Loucy (cell line): ENCODE data around the gene TLCD2.

Experiments used
- H2AFZ ChIP-seq: fragments of 200-600 bp; sonication (generic); 2 replicates; pipeline ENCODE4 v1.6.0; 2016; ENCODE audit warnings: antibody characterized with exemption, mild to moderate bottlenecking, low read length, moderate library complexity
- H3F3A ChIP-seq: fragments of 200-600 bp; 2 replicates; pipeline ENCODE4 v1.6.0; 2016; ENCODE audit warnings: antibody characterized with exemption, low read depth, mild to moderate bottlenecking
- H3K27me3 ChIP-seq: fragments of 200-600 bp; sonication (generic); 2 replicates; pipeline ENCODE4 v1.6.1; 2014; ENCODE audit warnings: low read length, mild to moderate bottlenecking; ENCODE audit not compliant: insufficient read depth, poor library complexity, severe bottlenecking
- H3K36me3 ChIP-seq: fragments of 200-600 bp; sonication (generic); 2 replicates; pipeline ENCODE4 v1.6.1; 2016; ENCODE audit warnings: low read length; ENCODE audit not compliant: insufficient read depth
- H3K4me1 ChIP-seq: fragments of 200-600 bp; sonication (generic); 2 replicates; pipeline ENCODE4 v1.5.1; 2014; ENCODE audit warnings: low read length, mild to moderate bottlenecking; ENCODE audit not compliant: insufficient read depth, poor library complexity, severe bottlenecking
- H3K4me2 ChIP-seq: fragments of 200-600 bp; sonication (generic); 2 replicates; pipeline ENCODE4 v1.6.0; 2014; ENCODE audit warnings: antibody characterized with exemption, low read length, low read depth, mild to moderate bottlenecking; ENCODE audit not compliant: poor library complexity, severe bottlenecking
- H3K4me3 ChIP-seq: fragments of 200-600 bp; sonication (generic); 2 replicates; pipeline ENCODE4 v1.5.1; 2014; ENCODE audit warnings: low read length, mild to moderate bottlenecking, mixed read lengths; ENCODE audit not compliant: poor library complexity, severe bottlenecking
- H3K79me2 ChIP-seq: fragments of 200-600 bp; sonication (generic); 2 replicates; pipeline ENCODE4 v1.6.1; 2014; ENCODE audit warnings: low read length; ENCODE audit not compliant: insufficient read depth
- H3K9ac ChIP-seq: fragments of 200-600 bp; sonication (generic); 2 replicates; pipeline ENCODE4 v1.6.0; 2014; ENCODE audit warnings: mild to moderate bottlenecking, low read depth, low read length, moderate library complexity; ENCODE audit not compliant: poor library complexity, severe bottlenecking
- H3K9me2 ChIP-seq: fragments of 200-600 bp; sonication (generic); replicated peaks from 2 replicates; pipeline ENCODE4 v1.6.1; 2016; ENCODE audit warnings: low read depth, low read length, mixed read lengths
- H3K9me3 ChIP-seq: fragments of 200-600 bp; sonication (generic); 2 replicates; pipeline ENCODE4 v1.6.1; 2014; ENCODE audit warnings: mild to moderate bottlenecking, antibody characterized with exemption, low read length, low read depth; ENCODE audit not compliant: insufficient read depth
- H4K20me1 ChIP-seq: fragments of 200-600 bp; sonication (generic); 2 replicates; pipeline ENCODE4 v1.6.0; 2014; ENCODE audit warnings: antibody characterized with exemption, low read length, mild to moderate bottlenecking; ENCODE audit not compliant: insufficient read depth, poor library complexity, severe bottlenecking
- EZH2phosphoT487 ChIP-seq: fragments of 200-600 bp; IDR thresholded peaks from 2 replicates; pipeline ENCODE4 v1.6.1; 2018; ENCODE audit warnings: antibody characterized with exemption, mild to moderate bottlenecking, moderate library complexity, borderline replicate concordance
- TF ChIP-seq, protein P1 (sequence below): fragments of 200-600 bp; sonication (generic); conservative IDR thresholded peaks from 2 replicates; pipeline ENCODE4 v1.5.1; 2014; ENCODE audit warnings: mild to moderate bottlenecking, antibody characterized with exemption, low read length

TLCD2 gene

DNA sequence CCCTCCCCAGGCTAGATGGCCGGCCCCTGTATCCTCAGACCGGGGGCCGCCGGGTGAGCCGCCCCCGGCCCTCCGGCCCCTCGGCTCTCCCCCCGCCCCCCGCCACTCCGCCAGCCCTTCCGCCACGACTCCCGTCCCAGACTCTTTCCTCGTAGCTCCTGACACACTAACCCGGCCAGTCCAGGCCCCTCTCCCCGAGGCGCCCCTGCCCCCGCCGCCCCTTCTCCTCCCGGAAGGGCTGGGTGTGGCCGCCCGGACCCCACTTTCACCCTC lies 5.6 kb upstream of the TLCD2 start:
- peaks cover 14% of the 10 kb centered on the region for H3K4me1 ChIP-seq
- TF ChIP-seq, protein P1, sequence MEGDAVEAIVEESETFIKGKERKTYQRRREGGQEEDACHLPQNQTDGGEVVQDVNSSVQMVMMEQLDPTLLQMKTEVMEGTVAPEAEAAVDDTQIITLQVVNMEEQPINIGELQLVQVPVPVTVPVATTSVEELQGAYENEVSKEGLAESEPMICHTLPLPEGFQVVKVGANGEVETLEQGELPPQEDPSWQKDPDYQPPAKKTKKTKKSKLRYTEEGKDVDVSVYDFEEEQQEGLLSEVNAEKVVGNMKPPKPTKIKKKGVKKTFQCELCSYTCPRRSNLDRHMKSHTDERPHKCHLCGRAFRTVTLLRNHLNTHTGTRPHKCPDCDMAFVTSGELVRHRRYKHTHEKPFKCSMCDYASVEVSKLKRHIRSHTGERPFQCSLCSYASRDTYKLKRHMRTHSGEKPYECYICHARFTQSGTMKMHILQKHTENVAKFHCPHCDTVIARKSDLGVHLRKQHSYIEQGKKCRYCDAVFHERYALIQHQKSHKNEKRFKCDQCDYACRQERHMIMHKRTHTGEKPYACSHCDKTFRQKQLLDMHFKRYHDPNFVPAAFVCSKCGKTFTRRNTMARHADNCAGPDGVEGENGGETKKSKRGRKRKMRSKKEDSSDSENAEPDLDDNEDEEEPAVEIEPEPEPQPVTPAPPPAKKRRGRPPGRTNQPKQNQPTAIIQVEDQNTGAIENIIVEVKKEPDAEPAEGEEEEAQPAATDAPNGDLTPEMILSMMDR, result no peak
- TF ChIP-seq EZH2phosphoT487, result no peak
- H3K4me2 ChIP-seq, result peak overlapping the region; percentile 70
- H3K4me3 ChIP-seq, result peak overlapping the region; percentile 84
- H4K20me1 ChIP-seq, result peaks cover 5% of the 10 kb centered on the region
- H2AFZ ChIP-seq, result peak overlapping the region; percentile 72; the same call in 1 of the 2 replicates
- peaks cover 4% of the 10 kb centered on the region; the same call in 1 of the 2 replicates for H3K79me2 ChIP-seq
- H3K9ac ChIP-seq, result no peak overlapping the region
- no peaks in the 10 kb centered on the region for H3K36me3 ChIP-seq
- no peaks in the 10 kb centered on the region for H3K9me2 ChIP-seq
- no peaks in the 10 kb centered on the region for H3F3A ChIP-seq
- no peaks in the 10 kb centered on the region for H3K27me3 ChIP-seq
- no peaks in the 10 kb centered on the region for H3K9me3 ChIP-seq

DNA sequence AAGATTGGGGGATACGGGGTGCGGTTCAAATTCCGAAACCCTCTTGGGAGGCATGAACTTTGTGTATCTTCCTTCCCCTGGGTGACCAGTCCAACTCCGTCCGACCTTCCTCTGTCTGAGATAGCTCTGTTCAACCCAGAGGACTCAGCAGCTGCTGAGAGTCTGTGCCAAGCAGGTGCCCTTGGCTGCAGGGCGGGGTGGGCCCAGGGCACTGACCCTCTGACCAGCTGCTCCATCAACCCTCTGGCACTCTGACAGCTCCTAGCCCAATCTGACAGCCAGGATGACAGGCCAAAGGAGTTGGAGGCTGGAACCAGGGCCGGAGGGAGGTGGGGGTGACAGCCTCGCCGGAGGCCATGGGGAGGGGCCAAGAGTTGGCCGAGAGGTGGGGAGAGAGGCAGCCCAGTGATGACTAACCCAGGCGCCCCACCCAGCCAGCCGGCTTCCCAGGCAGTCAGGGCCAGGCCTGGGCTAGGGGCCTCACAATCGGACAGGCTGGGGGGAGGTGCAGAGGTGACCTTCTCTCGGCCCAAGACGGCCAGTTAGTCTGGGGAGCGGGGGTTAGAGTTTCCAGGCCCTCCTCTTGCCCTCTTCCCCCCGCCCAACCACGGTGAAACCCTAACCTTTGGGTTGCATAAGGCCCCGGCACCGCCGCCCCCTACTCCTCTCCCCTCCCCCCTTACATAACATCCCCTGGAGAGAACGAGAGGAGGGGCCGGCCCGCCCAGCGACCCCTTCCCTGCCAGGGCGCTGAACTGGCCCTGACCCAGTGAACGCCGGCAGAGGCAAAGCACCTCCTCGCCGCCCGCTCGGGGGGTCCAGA lies 5.0 kb upstream of the TLCD2 start:
- Histone ChIP-seq H3K9me3 (no peaks in the 10 kb centered on the region), H3K36me3 (no peaks in the 10 kb centered on the region), H3K4me3 (peak overlapping the region; percentile 84), H3K79me2 (peaks cover 4% of the 10 kb centered on the region; the same call in 1 of the 2 replicates), H3K4me1 (peaks cover 14% of the 10 kb centered on the region), H3F3A (no peaks in the 10 kb centered on the region), H4K20me1 (peaks cover 5% of the 10 kb centered on the region), H3K9me2 (no peaks in the 10 kb centered on the region), H3K9ac (no peak overlapping the region), H2AFZ (no peak overlapping the region), H3K4me2 (peak overlapping the region; percentile 70), H3K27me3 (no peaks in the 10 kb centered on the region)
- TF ChIP-seq, protein P1, result no peak
- TF ChIP-seq EZH2phosphoT487, result no peak

DNA sequence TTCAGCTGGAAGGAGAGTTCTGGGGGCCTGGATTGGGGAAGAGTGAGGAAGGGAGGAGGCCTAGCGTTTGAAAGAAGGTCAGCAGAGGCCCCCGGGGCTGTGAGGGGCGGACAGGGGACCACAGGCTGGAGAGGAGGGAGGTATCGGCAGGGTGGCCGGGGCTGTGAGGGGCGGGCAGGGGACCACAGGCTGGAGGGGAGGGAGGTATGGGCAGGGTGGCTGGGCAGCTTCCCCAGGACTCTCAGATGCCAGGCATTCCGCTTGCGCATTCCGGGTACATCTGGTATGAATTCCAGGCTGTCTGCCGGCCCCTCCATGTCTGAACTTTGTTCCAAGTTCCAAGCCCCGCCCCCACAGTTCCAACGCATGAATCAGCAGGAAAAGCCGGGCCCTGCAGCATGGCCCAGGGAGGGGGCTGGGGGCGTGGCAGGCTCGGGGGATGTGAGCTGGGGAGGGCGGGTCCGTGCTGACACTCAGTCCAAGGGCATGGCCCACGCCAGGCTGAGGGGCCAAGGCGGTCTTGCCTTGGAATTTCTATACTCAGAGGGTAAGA lies 4.3 kb upstream of the TLCD2 start:
- peaks cover 5% of the 10 kb centered on the region for H4K20me1 ChIP-seq
- H3K36me3 ChIP-seq, result no peaks in the 10 kb centered on the region
- H3K4me1 ChIP-seq, result peaks cover 14% of the 10 kb centered on the region
- H3K79me2 ChIP-seq, result peaks cover 4% of the 10 kb centered on the region; the same call in 1 of the 2 replicates
- H3K9me2 ChIP-seq, result no peaks in the 10 kb centered on the region
- no peak overlapping the region for H3K4me3 ChIP-seq
- TF ChIP-seq EZH2phosphoT487, result no peak
- TF ChIP-seq, protein P1, result no peak
- no peak overlapping the region for H2AFZ ChIP-seq
- H3K27me3 ChIP-seq, result no peaks in the 10 kb centered on the region
- no peaks in the 10 kb centered on the region for H3F3A ChIP-seq
- peak overlapping the region; percentile 70 for H3K4me2 ChIP-seq
- H3K9ac ChIP-seq, result no peak overlapping the region
- no peaks in the 10 kb centered on the region for H3K9me3 ChIP-seq
